ENCODE measurements around the gene HMX1.

Gene HMX1

GRCh38 chr4:8891646-8892555 lies 20.3 kb upstream of the HMX1 start:
- no peak for DNase-seq

DNA sequence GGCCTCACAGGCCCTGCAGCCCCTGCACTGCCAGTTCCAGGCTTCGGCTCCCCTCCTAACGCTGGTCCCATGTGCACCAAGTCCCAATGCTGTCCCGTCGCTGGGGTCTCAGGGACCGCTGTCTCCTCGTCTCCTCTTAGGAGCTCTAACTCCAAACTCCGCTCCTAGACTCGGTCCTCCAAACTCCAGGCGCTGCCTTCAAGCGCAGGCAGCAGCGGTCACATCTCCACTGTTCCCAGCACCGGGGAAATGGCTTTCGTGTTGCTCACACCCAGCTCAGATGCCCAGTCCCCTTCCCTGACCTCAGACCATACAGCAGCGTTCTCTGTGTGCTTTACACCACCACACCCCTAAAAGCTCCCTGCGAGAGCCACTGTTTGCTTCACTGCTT lies 19.6 kb upstream of the HMX1 start:
- DNase-seq: no peak

- DNase-seq: no peak
These were observed 17.2 kb upstream of the HMX1 start for GRCh38 chr4:8888856-8889255.

- DNase-seq: no peak
These were observed 15.2 kb upstream of the HMX1 start for GRCh38 chr4:8886612-8887406.

GRCh38 chr4:8882239-8882638 lies 10.6 kb upstream of the HMX1 start:
- DNase-seq: no peak

- no peak for DNase-seq
These were observed 9.2 kb upstream of the HMX1 start for GRCh38 chr4:8880851-8881250.

DNA sequence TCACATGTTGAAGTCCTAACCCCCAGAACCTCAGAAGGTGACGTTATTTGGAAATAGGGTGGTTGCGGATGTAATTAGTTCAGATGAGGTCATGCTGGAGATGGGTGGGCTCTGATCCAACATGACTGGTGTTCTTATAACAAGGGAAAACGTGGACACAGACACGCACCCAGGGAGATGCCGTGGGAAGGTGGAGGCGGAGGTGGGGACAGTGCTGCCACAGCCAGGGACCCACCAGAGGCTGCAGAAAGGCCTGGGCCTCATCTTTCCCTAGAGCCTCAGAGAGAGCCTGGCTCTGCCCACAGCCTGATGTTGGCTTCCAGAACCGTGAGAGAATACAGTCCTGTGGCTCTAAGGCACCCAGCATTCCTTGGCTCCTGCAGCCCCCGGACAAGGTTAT lies 7.9 kb upstream of the HMX1 start:
- no peak for DNase-seq

- DNase-seq: no peak
These were observed 6.8 kb upstream of the HMX1 start for GRCh38 chr4:8878421-8878820.

GRCh38 chr4:8877780-8878040 lies 6.1 kb upstream of the HMX1 start:
- no peak for DNase-seq

GRCh38 chr4:8876982-8877779 lies 5.5 kb upstream of the HMX1 start:
- DNase-seq: no peak

GRCh38 chr4:8874896-8875680 lies 3.4 kb upstream of the HMX1 start:
- DNase-seq: no peak

DNA sequence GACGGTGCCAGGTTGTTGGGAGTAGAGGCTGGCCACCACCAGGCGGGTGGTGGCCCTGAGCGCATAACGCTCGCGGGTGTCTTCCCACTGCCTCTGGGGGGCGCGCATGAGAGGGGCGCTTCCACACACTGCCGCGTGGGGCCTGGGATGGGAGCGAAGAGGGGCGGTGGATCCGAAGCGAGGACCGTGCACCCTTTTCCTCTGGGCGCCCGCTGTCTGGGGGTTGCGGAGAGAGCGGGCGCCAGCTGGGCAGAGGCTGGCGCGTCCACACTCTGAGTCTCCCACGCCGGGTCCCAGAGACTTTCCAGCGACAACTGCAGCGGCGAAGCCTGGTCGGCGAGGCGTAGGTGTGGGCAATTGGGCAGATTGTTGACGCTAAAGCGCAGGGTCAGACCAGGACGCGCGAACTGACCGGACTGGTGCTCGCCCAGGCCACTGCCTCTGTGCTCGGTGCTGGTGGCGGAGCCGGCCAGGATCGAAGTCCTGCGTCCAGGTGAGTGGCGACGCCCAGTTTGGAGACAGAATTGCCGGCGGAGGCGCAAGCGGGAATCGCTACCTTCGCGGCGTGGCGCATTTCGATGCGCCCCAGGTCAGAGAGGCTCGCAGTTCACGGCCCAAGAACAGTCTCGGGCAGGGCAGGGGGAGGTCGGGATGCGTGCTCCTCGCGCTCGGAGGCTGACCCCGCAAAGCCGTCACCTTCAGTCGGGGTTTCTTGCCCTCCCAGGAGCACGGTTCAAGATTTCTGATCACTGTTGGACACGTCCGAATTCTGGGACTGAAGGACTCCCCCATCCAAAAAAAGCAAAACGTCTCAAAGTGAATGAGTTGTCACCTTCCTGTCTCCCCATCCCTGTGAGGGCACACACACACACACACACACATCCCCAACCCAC lies 2.6 kb upstream of the HMX1 start:
- DNase-seq: no peak

DNA sequence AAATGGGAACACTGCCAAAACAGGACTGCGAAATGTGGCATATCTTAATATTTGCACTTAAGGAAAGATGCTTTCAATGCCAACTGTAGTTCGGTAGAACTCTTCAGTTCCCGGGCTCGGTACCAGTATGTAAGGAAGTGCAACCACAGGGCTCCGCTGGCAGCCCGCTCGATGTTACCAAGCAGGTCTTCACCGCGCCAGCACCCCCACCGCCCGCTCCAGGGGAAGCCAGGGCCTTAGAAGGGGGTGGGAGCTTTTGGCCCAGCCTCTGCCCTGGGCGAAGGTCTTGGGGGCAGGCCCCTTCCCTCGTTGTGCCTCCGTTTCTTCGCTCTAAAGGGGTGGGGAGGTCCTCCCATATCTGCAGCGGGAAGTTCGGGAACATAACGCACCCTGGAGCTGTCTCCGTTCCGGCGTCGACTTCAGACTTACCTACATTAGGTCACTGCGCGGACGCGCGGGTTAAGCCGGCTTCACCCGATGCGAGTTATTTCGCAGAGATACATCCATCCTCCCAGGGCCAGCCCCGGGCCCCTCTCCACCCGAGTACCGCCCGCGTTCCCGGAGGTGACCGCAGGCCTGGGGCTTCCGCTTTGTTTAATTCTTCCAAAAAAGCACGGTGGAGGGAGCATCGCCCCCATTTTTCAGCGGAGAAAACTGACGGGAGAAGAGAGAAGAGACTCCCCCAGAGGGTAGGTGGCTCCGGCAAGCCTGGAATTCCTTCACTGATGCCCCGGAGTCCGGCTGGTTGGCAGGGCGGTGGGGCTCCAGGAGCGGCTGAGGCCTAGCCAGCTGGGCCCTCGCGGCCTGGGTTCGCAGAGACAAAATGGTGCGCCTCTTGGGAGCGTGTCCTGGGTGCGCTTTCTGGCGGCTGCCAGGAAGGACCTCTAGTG lies 1.0 kb upstream of the HMX1 start:
- no peak for DNase-seq

DNA sequence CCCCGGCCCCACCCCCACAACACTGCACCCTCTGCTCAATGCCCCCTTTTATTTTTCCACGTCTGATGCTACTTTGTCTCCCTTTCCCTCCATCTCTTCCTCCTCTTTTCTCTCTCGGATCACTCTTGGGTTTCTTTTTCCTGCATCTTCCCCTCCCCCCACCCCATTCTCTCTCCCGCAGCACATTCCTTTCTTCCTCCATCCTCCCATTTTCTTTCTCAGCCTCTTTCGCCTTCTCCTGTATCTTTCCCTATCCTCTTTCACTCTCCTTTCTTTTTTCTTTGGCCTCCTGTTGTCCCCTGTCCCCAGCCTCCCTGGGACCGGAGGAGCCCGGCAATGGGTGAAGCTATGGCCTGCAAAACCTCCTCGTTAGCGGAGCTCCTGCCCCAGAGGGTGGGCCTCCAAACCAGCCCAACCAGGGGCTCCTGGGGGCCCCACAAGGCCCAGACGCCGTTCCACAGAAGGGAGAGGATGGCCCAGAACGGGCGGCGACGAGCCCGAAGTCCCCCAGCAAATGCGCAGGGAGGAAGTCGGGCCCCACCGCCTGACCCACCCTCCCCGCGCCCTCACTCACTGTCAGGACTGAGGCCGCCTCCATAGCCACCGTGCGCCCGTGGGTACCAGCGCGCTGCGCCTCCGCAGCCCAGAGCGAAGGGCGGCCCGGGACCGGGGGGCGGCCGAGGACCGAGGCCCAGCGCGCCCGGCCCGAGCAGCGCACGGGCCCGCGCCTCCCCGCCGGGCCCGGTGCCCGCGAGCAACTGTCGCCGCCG lies 807 bp downstream of the HMX1 start:
- DNase-seq: no peak

GRCh38 chr4:8869898-8870646 lies 1.6 kb downstream of the HMX1 start:
- DNase-seq: no peak

GRCh38 chr4:8869002-8869897 lies 2.4 kb downstream of the HMX1 start:
- DNase-seq: no peak

- no peak for DNase-seq
These were observed 3.2 kb downstream of the HMX1 start for GRCh38 chr4:8868321-8869001.
